NCI-H524 treated with DMSO at 0.1 percent for 48 hours (cell line): Measurements from ENCODE around the gene CTTNBP2NL.
A peak's percentile ranks its signal among the peaks of the same experiment; 100 is the strongest.

Source experiments
- DNase-seq: peaks from one replicate; lab custom pipeline; 2025; lab: John Stamatoyannopoulos, UW

The CTTNBP2NL gene

DNA sequence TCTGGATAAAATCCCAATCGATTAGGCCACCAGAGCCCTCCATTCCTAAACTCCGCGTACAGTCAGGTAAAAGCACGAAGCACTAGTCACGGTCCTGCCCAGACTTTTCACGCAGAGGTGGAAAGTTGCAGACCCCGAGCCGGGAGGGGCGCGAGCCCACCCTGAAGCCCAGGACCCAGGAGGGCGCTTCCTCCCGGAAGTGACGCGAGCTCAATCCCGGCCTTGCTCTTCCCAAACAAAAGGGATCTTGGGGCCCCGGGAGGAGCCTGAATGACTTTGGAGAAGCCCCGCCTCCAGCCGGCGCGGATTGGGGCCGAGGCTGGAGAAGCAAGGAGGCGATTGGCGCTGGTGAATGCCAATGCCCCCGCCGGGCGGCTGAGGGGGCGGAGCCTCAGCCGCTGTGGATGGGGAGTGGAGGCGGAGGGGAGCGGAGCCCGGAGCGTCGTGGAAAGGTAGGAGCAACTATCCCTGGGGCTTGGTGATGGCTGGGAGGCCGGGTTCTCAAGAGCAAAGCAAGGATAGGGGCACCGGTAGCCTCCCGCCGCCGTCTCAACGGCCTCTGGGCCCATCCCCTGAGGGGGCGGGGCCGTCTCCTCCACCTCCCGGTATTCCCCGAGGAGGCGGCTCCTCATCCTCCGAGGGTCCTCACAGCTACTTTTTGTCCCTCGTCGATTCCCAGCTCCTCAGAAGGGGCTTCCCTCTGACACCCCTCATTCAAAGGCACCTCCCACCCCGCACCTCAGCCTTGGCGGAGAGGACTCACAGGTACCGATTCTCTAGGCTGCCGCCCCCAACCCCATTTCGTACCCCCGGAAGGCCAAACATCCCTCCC lies at the start of gene CTTNBP2NL:
Gene CTTNBP2NL (plus strand): TSS at position 394 of the 832 bp plus-strand sequence. CDS start 19,952 bp downstream, outside the sequence.
- DNase-seq, result peak; percentile 77

DNA sequence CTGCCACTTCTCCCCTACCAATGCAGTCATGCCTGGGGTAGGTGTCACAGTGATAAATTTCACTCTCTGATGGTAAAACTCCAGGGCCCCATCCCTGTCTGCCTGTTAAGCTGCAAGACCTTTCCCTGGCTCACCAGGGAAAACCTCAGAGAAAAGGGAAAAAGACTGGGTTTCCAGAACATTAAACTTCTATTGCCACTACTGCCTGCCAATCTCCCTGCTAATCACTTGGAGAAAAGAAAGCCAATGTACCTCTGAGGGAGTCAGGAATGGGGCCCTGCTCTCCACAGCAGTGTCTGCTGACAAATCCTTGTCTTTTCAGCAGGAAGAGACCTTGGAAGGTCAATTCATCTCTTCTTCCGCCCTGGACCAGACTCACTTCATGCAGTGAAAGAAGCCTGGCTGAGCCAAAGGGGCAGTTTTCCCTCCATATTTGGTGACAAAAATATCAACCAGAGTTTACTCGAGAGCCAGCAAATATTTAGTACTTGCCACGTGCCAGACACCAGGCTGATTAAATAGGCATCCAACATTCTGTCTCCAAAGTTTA lies 49.1 kb upstream of the CTTNBP2NL start:
- no peak for DNase-seq

DNA sequence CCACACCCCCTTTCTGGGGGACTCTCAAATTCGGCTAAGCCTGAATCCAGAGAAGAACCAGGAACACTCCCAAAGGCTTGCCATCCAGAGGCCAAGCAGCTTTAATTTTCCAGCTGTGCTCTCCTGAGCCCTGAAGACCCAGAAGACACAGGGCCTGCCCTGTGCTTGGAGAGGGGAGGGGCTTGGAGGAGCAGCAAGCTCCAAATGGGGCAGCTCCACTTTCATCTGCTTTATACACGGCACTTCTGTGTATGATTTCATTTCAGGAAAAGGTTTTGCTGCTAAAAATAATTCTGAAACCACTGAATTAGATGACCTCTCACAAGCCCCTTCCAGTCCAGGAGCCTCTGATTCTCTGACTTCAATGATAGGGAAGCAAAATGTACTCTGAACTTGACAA lies 39.2 kb upstream of the CTTNBP2NL start:
- no peak for DNase-seq

DNA sequence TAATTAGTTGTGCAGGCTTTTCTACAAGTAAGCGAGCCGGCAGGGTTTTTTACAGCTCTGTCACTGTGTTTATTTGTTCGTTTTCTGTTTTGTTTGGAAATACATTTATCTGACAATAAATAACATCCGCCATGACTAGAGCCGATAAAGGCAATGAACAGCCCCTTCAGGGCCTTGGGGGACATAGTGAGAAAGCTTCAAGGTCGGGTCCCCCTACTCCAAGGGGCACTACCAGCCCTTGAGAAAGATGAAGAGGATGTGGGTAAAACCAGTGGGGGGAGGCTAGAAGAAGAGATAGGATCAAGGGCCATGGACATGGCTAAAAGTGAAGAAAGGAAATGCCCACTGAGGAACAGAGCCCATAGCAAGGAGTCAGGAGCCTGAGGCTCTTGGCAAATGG lies 38.5 kb upstream of the CTTNBP2NL start:
- no peak for DNase-seq

DNA sequence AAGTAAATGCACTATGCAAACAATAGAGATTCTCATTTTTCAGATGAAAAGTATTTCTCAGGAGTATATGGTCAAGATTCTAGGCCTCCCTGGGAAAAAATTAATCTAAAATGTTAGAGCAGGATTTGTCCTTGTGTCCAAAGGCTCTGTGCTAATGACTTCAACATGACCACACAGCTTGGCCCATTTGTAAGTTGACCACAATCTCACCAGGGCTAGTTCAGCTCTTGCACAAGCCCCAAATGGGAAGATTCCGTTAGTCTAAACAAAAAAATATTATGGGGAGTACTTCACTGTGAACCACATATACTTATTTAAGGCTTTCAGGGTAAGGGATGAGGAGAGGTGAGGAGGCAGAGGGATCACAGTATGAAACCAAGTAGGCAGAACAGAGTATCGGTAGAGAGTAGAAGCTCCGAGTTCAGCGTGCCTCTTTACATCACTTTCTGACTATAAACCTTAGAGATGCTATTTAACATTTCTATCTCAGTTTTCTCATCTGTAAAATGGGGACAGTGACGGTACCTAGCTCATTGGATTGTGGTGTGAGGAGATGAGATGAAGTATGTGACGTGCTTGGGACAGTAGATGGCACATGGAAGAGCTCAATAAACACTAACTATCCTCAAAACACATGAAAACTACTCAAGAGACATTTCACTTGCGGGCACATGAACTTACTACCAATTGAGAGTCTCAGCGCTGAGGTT lies 37.8 kb upstream of the CTTNBP2NL start:
- no peak for DNase-seq

DNA sequence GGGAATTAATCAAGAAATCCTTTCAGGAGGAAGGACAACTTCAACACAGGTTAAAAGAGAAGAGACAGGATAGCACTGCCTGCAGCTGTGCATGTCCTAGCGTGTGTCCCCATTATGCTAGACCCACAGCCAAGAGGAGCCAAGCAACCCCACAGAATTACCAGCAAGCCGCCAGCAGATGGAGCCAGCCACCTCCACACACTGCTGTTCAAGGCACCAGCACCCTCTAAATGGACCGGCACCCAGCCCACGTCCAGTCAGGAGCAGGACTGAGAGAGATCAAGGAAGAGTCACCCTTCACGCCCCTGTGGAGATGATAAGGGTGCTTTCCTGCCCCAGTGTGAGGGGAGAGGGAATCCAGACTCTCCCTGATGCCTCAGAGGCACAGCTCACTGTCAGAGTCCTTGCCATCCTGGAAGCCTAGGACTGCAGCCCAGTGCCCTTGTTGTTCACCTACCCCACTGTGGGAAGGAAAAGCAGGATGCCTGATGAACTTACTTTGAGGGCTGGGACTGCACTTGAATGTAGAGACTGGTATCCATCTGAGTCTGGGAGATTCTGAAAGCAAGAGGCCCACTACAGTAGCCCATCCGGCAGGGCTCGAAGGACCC lies 37.1 kb upstream of the CTTNBP2NL start:
- DNase-seq, result no peak

- DNase-seq, result no peak
Measured at GRCh38 chr1:112359961-112360767, 35.9 kb upstream of the CTTNBP2NL start.

- DNase-seq, result no peak
Measured at GRCh38 chr1:112363636-112364035, 32.4 kb upstream of the CTTNBP2NL start.

DNA sequence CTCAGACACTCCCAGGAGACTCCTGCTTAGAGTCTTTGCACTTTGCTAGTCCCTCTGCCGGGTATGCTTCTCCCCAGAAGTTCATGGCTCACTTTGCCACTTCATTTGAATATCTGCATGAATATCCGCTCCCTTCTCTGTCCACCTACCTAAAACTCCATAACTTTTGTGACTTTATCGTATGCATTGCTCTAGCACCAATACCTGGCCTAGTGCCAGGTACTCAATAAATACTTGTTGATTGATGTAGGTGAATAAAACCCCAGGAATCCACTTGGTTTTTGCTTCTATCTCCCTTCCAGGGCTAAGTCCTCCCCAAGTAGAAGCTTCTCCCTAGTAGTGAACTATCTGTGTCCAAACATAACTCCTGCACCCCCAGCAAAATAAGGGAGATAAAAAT lies 27.8 kb upstream of the CTTNBP2NL start:
- no peak for DNase-seq

- DNase-seq, result no peak
Measured at GRCh38 chr1:112369392-112370285, 26.4 kb upstream of the CTTNBP2NL start.

GRCh38 chr1:112370996-112371395 lies 25.0 kb upstream of the CTTNBP2NL start:
- DNase-seq, result no peak

- DNase-seq, result no peak
Measured at GRCh38 chr1:112371775-112372174, 24.2 kb upstream of the CTTNBP2NL start.

GRCh38 chr1:112373806-112374205 lies 22.2 kb upstream of the CTTNBP2NL start:
- DNase-seq, result no peak

GRCh38 chr1:112375701-112376100 lies 20.3 kb upstream of the CTTNBP2NL start:
- DNase-seq, result no peak

DNA sequence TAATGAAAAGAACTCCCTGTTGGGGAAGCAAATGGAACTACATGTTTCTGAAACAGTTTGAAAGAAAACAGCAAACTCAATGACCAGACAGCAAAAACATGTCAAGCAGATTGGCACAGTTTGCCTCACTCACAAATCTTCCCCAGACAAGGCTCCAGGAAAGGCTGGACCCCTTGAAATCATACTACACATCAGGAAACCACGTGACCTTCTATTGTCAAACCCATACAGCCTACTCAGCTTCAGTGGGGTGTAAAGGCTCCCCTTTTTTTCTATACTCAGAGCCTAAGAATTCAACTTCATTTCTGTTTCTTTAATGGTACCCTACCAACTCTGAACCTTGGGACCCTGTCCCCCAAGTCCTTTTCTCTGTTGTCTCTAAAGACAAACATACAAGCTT lies 15.7 kb upstream of the CTTNBP2NL start:
- DNase-seq, result no peak

GRCh38 chr1:112381324-112382076 lies 14.5 kb upstream of the CTTNBP2NL start:
- no peak for DNase-seq

GRCh38 chr1:112383759-112384370 lies 12.1 kb upstream of the CTTNBP2NL start:
- no peak for DNase-seq

GRCh38 chr1:112386024-112386723 lies 9.8 kb upstream of the CTTNBP2NL start:
- no peak for DNase-seq
